HG02981 (cell line): ENCODE results near the gene ZRSR2.

Experiments
- ATAC-seq: cut with Tn5 transposase; IDR thresholded peaks from one replicate; pipeline ENCODE4 v1.9.1; 2021; ENCODE audit warnings: mild to moderate bottlenecking, moderate library complexity; ENCODE audit not compliant: unreplicated experiment

ZRSR2 gene

DNA sequence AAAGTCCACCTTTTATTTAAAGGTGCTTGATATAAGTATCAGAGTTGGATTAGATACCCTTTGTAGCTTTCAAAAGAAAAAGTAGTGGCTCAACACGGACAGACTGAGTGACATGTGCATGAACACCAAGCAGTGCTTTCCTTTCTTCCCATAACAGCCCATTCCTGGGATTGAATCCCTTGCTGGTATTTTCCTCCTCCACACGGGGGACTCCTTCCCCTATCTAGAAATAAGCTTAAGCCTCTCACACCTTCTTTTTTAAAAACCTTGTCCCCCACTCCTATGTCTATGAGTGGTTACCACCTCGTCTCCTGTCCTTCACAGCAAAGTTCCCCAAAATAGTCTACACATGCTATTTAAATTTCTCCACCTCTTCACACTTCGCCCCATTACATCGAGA is 59.3 kb downstream of the ZRSR2 start:
- no peak for ATAC-seq

DNA sequence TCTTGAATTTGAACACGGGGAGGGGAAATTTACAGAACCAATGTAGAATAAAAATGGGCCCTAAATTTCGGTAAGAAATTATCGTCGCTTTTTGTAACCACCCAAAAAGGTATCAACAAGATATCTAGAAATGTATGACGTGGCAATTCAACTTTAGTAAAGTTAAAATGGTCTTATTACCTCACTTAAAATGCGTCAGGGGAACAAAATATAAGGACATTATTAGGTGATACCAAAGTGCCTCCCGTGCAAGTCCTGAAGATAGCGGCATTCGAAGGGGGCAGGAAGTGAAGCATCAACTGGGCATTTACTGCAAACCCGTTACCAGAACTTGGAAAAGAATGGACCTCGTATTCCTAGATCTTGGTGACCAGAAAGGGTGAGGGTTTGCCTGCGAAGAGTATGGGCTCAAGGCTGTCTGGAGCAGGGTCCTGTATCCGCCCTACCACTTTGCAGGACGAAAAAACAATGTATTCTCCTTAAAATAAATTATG is 63.3 kb downstream of the ZRSR2 start:
- no peak for ATAC-seq

DNA sequence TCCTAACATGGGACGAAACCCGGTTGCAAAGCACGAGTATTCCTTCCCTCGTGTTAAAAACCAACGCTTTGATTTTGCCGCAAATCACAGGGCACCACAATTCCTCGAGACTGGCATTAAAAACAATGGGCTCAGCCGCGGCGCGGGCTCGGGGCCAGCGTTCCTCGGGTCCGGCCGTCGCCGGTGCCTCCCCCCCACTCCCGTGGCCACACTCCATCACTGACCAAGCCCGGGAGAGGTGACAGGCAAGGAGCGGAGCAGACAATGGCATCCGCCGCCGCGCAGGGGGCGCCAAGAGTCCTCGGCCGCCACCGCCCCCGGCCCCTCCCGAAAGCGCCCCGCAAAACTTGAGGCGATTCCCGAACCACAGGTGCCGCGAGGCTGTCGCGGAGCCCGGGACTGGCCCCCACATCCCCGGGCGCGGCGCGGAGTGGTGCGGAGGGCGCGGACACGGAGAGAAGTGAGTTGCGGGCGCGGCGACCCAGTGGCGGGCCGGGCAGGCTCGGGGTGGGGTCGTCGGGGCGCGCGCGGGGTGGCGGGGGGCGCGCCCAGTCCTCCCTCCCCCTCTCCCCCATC is 63.9 kb downstream of the ZRSR2 start:
- ATAC-seq = peak; percentile 31

DNA sequence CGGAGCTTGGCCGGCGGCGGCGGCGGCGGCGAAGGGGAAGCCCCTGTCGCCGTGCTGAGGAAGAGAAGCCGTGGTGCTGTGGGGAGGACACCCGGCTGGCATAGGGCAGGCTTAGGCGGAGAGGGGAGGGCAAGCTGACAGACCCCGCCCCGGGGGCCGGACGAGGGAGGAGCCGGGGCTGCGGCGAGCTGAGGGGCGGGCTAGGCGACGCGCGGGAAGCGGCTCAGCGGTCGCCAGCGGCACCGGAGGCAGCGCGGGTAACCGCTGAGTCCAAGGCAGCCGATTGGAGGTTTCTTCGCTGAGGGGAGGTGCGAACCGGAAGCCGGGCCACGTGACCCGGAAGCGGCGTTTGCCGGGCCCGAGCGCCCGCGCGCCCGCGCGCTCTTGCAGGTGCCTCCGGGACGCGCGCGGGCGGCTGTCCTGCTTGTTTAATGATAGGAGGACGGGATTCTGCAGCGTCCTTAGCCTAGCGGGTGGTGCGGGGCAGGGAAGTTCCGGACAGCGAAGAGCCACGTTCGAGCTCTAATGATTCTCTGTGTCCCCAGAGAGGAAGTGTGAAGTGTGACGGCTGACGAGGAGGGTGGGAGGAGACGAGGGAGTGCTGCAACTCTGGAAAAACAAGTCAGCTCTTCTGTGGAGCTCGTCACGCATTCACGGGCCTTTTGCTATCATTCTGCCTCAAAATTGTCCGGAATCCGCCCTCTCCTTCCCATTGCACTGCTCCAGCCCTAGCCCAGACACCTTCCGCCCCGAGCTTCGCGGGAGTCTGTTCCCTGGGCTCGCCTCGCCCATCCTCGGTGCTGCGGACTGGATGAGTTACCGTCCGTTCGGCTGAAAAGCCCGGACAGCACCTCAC is 64.7 kb downstream of the ZRSR2 start, which contains the start of gene AP1S2:
Gene AP1S2, minus strand, starts transcription at position 102 of the 856 bp plus-strand sequence. CDS start 2,289 bp downstream, outside the sequence.
- peak; percentile 89 for ATAC-seq

DNA sequence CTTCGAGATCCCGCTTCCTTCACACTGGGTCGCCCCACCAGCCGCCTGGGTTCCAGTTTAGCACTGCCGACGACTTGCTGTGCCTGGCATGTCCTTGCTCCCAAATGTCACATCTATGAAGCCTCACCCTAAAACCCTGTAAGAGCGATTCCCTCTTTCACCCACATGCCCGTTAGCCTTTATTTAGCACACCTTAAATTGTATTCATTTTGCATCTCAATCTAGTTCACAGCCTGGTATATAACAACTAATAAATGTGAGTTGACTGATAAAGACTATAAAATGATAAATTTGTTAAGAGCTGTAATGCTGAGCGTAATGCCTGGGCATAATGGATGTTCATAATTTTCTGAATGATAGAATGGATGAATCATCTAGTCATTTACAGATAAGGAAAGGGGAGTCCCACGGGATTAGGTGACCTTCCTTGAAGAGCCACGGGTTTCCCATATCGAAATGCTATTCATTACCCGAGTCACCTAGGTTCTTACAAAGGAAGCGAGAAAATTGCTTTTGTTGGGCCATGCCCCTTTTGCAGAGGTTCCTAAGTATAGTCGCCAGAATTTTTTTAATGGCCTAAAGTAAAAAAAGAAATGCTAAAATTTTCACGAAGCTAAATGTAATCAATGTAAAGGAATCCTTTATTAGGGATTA is 65.4 kb downstream of the ZRSR2 start:
- no peak for ATAC-seq

DNA sequence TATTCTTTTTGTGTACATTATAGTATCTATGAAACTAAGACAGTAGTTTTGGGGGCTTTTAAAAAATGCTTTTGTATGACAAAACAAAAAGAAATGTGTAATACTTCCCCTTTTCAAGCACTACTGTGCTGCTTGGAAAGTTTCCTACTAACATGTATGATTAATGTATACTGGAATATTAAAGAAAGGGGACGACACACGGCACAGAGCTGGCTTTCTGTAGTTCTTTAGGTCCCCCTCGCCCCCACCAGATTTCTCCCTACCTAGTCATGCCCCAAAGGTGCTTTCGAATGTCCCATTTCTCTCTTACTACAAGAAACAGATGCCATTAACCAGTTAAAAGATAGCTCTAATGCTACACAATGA is 65.9 kb downstream of the ZRSR2 start:
- ATAC-seq = no peak

DNA sequence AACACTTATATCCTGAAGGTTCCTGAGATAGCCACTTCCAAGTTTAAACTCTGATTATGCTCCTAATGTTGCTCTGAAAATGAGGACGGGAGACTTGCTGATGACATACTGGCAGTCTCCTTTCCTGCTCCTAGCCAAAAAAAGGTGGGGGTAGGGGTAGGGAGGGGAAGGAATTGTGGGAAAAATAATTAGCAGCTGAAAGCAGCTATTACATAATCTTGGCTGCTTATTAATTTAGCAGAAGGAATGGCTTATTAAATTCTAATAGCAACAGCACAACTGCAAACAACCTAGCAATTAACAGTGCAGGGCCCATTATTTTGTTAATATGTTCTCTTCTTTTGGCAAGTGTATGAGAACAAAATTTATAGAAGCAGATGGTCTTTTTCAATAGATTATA is 66.4 kb downstream of the ZRSR2 start:
- ATAC-seq = no peak

DNA sequence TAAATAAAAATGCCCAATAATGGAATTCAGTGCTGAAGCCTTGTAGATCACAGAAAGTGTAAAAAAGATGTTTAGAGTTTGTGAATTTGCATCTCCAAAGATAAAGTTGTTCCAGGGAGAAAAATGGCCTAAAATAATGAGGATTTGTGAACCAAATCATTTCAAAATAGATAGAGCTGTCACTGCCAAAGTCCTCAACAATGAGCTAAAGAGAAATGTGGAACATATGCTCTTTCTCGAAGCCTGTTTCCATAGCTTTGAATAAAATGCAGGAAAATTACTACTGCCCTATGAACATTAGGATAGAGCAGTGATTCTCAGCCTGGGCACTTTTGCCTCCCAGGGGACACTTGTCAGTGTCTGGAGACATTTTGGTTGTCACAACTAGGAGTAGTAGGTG is 67.8 kb downstream of the ZRSR2 start:
- ATAC-seq = no peak

DNA sequence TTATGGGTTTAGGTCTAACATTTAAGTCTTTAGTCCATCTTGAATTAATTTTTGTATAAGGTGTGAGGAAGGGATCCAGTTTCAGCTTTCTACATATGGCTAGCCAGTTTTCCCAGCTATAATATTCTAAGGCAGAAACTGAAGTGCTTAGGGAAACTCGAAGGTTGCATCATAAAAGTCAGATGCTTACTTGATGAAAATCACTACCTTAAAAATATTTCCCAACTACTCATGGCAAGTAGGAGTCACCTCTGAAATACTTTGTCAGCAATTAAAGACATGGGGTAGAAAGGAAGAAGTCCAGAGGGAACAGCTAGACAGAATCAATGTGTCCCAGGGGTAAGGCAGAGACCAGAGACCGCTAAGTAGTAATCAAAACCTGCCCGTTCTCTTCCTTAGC is 70.6 kb downstream of the ZRSR2 start:
- ATAC-seq = no peak

DNA sequence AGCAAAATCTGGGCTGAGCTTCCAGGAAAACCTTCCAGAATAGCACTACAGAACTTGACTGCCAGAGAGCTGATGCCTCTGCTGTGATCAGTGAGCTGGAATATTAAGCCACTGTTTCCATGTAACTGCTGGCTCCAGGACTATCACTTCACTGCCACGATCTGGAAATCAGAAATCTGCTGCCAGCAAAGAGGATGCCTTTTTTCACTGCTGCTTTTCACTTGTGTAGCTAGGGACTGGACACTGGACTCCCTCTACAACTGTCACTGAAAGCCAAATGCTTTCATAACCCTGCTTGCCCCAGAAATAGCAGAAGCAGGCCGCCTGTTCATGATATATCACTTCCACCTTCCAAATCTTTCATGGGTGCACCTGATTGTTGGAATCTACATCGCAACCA is 73.7 kb downstream of the ZRSR2 start:
- ATAC-seq = no peak

DNA sequence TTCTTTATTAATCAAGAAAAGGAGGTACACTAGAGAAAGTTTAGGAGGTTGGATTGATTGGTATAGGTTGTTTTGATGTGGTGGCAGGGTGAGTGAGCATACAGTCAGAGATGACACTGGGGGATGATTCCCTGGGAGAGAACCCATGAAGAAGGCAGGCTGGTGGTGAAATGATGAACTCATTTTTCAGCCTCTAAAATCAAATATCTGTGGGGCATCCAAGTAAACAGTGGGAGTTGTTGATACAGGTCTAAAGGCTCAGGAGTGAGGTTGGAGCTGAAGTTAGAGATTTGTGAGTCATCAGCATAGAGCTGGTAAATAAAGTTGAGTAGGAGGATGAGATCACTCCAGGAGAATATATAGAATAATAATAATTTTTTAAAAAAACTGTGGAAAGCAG is 74.3 kb downstream of the ZRSR2 start:
- no peak for ATAC-seq

DNA sequence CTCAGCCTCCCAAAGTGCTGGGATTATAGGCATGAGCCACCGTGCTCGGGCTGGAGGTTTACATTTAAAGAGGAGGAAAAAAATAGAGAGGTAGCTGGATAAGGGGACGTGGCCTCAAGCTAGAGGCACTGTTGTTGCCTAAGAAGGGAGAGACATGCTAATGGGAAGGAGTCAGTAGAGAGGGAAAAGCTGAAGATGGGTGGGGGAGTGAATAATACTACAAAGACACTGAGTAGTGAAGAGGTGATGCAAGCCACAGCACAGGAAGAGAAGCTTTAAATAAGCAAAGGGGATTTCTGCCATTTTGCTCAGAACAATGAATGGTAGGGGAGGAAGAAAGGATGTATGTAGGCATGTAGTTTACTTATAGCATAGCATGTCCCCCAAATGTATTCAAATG is 75.9 kb downstream of the ZRSR2 start:
- ATAC-seq = no peak

DNA sequence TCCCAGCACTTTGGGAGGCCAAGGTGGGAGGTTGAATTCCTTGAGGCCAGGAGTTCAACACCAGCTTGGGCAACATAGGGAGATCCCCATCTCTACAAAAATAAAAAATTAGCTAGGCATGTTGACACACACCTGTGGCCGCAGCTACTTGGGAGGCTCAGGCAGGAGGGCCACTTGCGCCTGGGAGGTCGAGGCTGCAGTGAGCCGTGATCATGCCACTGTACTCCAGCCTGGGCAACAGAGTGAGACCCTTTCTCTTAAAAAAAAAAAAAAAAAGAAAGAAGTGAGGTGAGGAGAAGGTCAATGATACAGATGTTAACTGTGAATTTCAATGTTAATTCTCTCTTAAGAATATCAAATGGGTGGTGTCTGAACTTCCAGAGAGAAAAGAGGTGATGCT is 79.4 kb downstream of the ZRSR2 start:
- no peak for ATAC-seq

DNA sequence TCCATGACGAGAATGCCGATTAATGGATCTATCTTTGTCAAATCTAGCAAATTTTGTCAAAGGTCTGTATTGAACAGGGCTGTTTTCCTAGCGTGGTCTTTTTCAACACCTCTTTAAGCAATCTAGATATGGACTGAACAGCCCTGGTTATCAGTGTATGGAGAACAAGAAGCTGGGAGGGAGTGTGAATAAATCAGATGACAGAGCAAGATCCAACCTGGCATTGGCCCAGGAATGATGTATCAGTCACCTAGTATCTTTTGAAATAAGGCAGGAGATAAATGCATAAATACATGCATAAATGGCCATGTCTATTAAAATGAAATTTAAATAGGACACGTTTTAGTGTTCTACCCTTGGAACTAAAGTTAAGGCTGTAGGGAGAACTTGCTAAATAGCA is 80.0 kb downstream of the ZRSR2 start:
- ATAC-seq = no peak
